A673 (cell line): ENCODE results near the gene PGK2. TPM values are rescaled to one million over a fixed set of nuclear protein-coding genes. Genes with fewer than 3 reads are reported as not detected.

ENCODE experiments used
- BruUV-seq: library from RNA; stranded (reverse); fragments of 400-500 nt; replicated peaks from 2 replicates; lab custom pipeline; 2021; lab: Mats Ljungman, UMichigan
- CTCF ChIA-PET: fragments of 300-600 bp; sonication (Branson Sonifier 250); formaldehyde crosslinking; loops from one replicate; lab custom pipeline; 2022; ENCODE audit warnings: antibody characterized with exemption; lab: Charles Lee
- POLR2A ChIA-PET: fragments of 300-600 bp; sonication (Branson Sonifier 250); formaldehyde crosslinking; loops from one replicate; lab custom pipeline; 2022; ENCODE audit warnings: antibody characterized with exemption; ENCODE audit not compliant: low non-redundant PET; lab: Charles Lee
- DNase-seq: peaks from one replicate; pipeline ENCODE4 v3.0.0-alpha.2; 2015; ENCODE audit warnings: low spot score
- H3K27ac ChIP-seq: fragments of 200-600 bp; sonication (generic); 2 replicates; pipeline ENCODE4 v1.5.1; 2016; ENCODE audit warnings: mixed run types, low read depth, mild to moderate bottlenecking, mixed read lengths, antibody characterized with exemption, low read length; ENCODE audit not compliant: poor library complexity, severe bottlenecking
- H3K27me3 ChIP-seq: fragments of 200-600 bp; sonication (generic); replicated peaks from 2 replicates; pipeline ENCODE4 v1.6.1; 2017; ENCODE audit warnings: mixed run types, low read depth, mild to moderate bottlenecking, mixed read lengths, antibody characterized with exemption, low read length; ENCODE audit not compliant: insufficient read depth, poor library complexity
- H3K36me3 ChIP-seq: fragments of 200-600 bp; sonication (generic); 2 replicates; pipeline ENCODE4 v1.6.1; 2016; ENCODE audit warnings: mixed run types, mild to moderate bottlenecking, mixed read lengths, antibody characterized with exemption, low read length; ENCODE audit not compliant: insufficient read depth, poor library complexity, severe bottlenecking
- H3K4me1 ChIP-seq: fragments of 200-600 bp; sonication (generic); 2 replicates; pipeline ENCODE4 v1.6.1; 2017; ENCODE audit warnings: mixed run types, mild to moderate bottlenecking, mixed read lengths, antibody characterized with exemption, low read length; ENCODE audit not compliant: insufficient read depth, poor library complexity, severe bottlenecking
- H3K4me3 ChIP-seq: fragments of 200-600 bp; sonication (generic); 2 replicates; pipeline ENCODE4 v1.5.1; 2016; ENCODE audit warnings: low read depth, mixed run types, mild to moderate bottlenecking, mixed read lengths, low read length; ENCODE audit not compliant: poor library complexity, severe bottlenecking
- H3K9me3 ChIP-seq: fragments of 200-600 bp; sonication (generic); 2 replicates; pipeline ENCODE4 v1.6.1; 2016; ENCODE audit warnings: mixed run types, low read depth, mild to moderate bottlenecking, mixed read lengths, antibody characterized with exemption, low read length; ENCODE audit not compliant: poor library complexity, severe bottlenecking
- CTCF ChIP-seq: fragments of 300-800, 200-600 bp; sonication (generic); conservative IDR thresholded peaks from 2 replicates; pipeline ENCODE4 v1.5.1; 2017; ENCODE audit warnings: low read depth, mild to moderate bottlenecking, antibody characterized with exemption, low read length, moderate library complexity, mixed read lengths
- EZH2 ChIP-seq: fragments of 200-600 bp; sonication (generic); IDR thresholded peaks from 2 replicates; pipeline ENCODE4 v1.6.1; 2017; ENCODE audit warnings: borderline replicate concordance, low read depth, mild to moderate bottlenecking, mixed read lengths, antibody characterized with exemption, low read length; ENCODE audit not compliant: poor library complexity, severe bottlenecking
- intact Hi-C: fragments of 100-400 bp; cut with micrococcal nuclease; formaldehyde crosslinking; loops from one replicate; pipeline ENCODE4 v1.10.0; 2022; ENCODE audit not compliant: unreplicated experiment
- total RNA-seq: library from RNA; stranded (reverse); gene quantifications from 2 replicates; pipeline ENCODE4 v1.2.3, GENCODE V29; 2021

PGK2 gene
- total RNA-seq, 1 experiment from 2014 or later, result not detected

DNA sequence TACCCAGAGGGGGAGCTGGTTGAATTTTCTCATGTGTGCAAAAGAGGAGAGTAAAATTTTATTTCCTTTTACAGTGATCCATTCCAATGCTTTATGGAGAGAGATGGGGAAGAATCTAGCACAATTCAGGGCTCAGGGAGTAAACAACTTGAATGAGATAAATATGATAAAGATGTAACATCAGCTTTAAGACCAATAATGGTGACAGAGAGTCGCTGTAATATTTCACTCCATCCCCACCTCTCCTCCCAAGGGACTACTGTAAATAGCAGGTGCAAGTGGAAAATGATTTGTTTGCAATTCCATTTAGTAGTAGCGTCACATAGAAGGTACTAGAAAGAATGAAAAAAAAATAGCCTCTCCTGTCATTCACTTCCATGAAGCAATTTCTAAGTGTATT lies 47.7 kb downstream of the PGK2 start:
- POLR2A ChIA-PET, result no interaction called here
- intact Hi-C loops, result no loop called here
- no TSS peak for BruUV-seq

DNA sequence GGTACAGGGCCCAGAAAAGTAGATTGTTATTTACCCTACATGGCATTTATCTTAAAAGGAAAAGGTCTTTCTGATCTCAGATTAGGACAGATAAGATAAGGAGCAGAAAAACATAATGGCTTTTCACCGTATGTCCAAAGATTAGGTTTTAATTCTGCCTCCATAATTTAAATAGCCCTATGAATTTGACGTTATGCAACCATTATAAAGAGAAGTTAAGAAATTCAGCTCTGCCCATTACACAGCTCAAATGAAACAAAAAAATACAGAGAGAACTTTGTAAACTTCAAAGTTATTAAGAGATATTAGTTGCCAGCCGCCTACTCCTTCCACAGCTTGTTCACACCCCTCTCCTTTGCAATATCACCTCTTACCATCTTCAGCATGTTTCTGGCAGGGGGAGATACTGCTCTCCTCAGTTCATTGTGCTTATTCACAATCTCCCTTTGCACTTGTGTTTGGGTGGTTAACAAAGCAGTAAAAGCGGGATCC lies 51.0 kb downstream of the PGK2 start:
- no TSS peak for BruUV-seq
- Histone ChIP-seq H3K4me3 (no peak overlapping the region), H3K9me3 (no peaks in the 10 kb centered on the region), H3K27me3 (peaks cover 45% of the 10 kb centered on the region), H3K36me3 (no peaks in the 10 kb centered on the region), H3K27ac (no peak overlapping the region), H3K4me1 (no peaks in the 10 kb centered on the region)
- intact Hi-C loops, result no loop called here
- ChIA-PET POLR2A (no interaction called here), CTCF (no interaction called here)
- DNase-seq, result no peak
- no peak for TF ChIP-seq CTCF
- no peak for TF ChIP-seq EZH2

More for the DNA sequence above, 47.7 kb downstream of the PGK2 start:
- Histone ChIP-seq H3K4me1 (no peaks in the 10 kb centered on the region), H3K9me3 (no peaks in the 10 kb centered on the region), H3K27ac (no peak overlapping the region), H3K36me3 (no peaks in the 10 kb centered on the region), H3K27me3 (peaks cover 32% of the 10 kb centered on the region), H3K4me3 (no peak overlapping the region)
- no peak for TF ChIP-seq EZH2
- TF ChIP-seq CTCF, result no peak
- CTCF ChIA-PET, result no interaction called here
- DNase-seq, result no peak

Other genes starting within 250 kb of the PGK2 start
- gene C6orf141, start 236.6 kb downstream of the PGK2 start, total RNA-seq, result 9.7 and 11.7 TPM in 2 replicates
- gene RHAG, start 150.4 kb downstream of the PGK2 start, total RNA-seq, result not detected in 2 replicates
- gene CRISP2, start 73.7 kb downstream of the PGK2 start, total RNA-seq, result not detected in 2 replicates
- not detected in 2 replicates for gene CRISP3, start 42.9 kb downstream of the PGK2 start, total RNA-seq
- not detected in 2 replicates for gene CRISP1, start 79.2 kb upstream of the PGK2 start, total RNA-seq
- not detected in 2 replicates for gene DEFB114, start 176.9 kb upstream of the PGK2 start, total RNA-seq
- not detected in 2 replicates for gene DEFB113, start 182.3 kb upstream of the PGK2 start, total RNA-seq
- not detected in 2 replicates for gene DEFB110, start 234.7 kb upstream of the PGK2 start, total RNA-seq